HEK293 (cell line): ENCODE measurements around the gene PHYKPL.
A peak's percentile ranks its signal among the peaks of the same experiment; 100 is the strongest.

Experiments
- CTCF ChIA-PET: fragments of 350-600 bp; formaldehyde crosslinking; extraction: SDS; loops from one replicate; lab custom pipeline; 2021; ENCODE audit warnings: antibody characterized with exemption; lab: Yijun Ruan, JAX
- POLR2A ChIA-PET: fragments of 300-600 bp; formaldehyde crosslinking; extraction: SDS; loops from one replicate; lab custom pipeline; 2020; ENCODE audit warnings: antibody characterized with exemption, inconsistent platforms; lab: Yijun Ruan, JAX
- H3K27ac ChIP-seq: fragments of 200-500 bp; sonication (Bioruptor generic); 2 replicates; pipeline ENCODE4 v1.5.1; 2014; ENCODE audit warnings: low read depth, low read length, control low read depth, inconsistent platforms; ENCODE audit errors: extremely low read depth
- H3K36me3 ChIP-seq, 2 experiments: fragments of 200-500 bp in 1 of 2; sonication (Bioruptor generic) in 1 of 2; 1 replicate in 1 of 2; 2 replicates in 1 of 2; pipeline ENCODE4 v1.5.1; 2014 to 2017; ENCODE audit warnings: inconsistent platforms in 2 of 2, low read length in 2 of 2; ENCODE audit not compliant: control insufficient read depth in 2 of 2, insufficient read depth in 1 of 2
- H3K4me1 ChIP-seq: fragments of 200-500 bp; sonication (Bioruptor generic); 2 replicates; pipeline ENCODE4 v1.5.1; 2014; ENCODE audit warnings: mild to moderate bottlenecking, low read length, inconsistent platforms; ENCODE audit not compliant: control insufficient read depth, insufficient read depth
- H3K4me3 ChIP-seq: 2 replicates; pipeline ENCODE4 v1.5.1; 2011; ENCODE audit warnings: low read depth, mild to moderate bottlenecking, control low read depth, low read length, moderate library complexity
- H3K9me3 ChIP-seq: fragments of 200-500 bp; sonication (Bioruptor generic); 2 replicates; pipeline ENCODE4 v1.5.1; 2014; ENCODE audit warnings: low read depth, low read length, inconsistent platforms; ENCODE audit not compliant: control insufficient read depth, insufficient read depth
- BCL6B ChIP-seq: fragments of 450-650 bp; formaldehyde crosslinking; IDR thresholded peaks from 2 replicates; pipeline ENCODE4 v1.5.1; 2017; ENCODE audit warnings: missing biosample characterization, missing genetic modification characterization
- GLI4 ChIP-seq: fragments of 450-650 bp; formaldehyde crosslinking; IDR thresholded peaks from 2 replicates; pipeline ENCODE4 v1.5.1; 2016; ENCODE audit warnings: missing biosample characterization, missing genetic modification characterization
- HOXC10 ChIP-seq: sonication (generic); formaldehyde crosslinking; IDR thresholded peaks from 2 replicates; pipeline ENCODE4 v1.8.1; 2023; ENCODE audit warnings: mild to moderate bottlenecking, missing genetic modification reagents
- IKZF3 ChIP-seq: fragments of 450-650 bp; IDR thresholded peaks from 2 replicates; pipeline ENCODE4 v1.5.0; 2018; ENCODE audit warnings: missing biosample characterization, mild to moderate bottlenecking, missing genetic modification characterization, moderate library complexity
- KLF8 ChIP-seq: fragments of 450-650 bp; formaldehyde crosslinking; IDR thresholded peaks from 2 replicates; pipeline ENCODE4 v1.5.1; 2016; ENCODE audit warnings: missing biosample characterization, missing genetic modification characterization
- SALL2 ChIP-seq: fragments of 450-650 bp; formaldehyde crosslinking; IDR thresholded peaks from 2 replicates; pipeline ENCODE4 v1.5.0; 2017; ENCODE audit warnings: missing biosample characterization, mild to moderate bottlenecking, missing genetic modification characterization, borderline replicate concordance
- SCRT1 ChIP-seq: fragments of 450-650 bp; formaldehyde crosslinking; IDR thresholded peaks from 2 replicates; pipeline ENCODE4 v1.5.1; 2016; ENCODE audit warnings: missing biosample characterization, missing genetic modification characterization, borderline replicate concordance
- SCRT2 ChIP-seq: fragments of 450-650 bp; formaldehyde crosslinking; IDR thresholded peaks from 2 replicates; pipeline ENCODE4 v1.5.1; 2016; ENCODE audit warnings: missing biosample characterization, missing genetic modification characterization
- ZBTB26 ChIP-seq: fragments of 450-650 bp; formaldehyde crosslinking; optimal IDR thresholded peaks from 2 replicates; pipeline ENCODE3; 2016; ENCODE audit warnings: missing biosample characterization, mild to moderate bottlenecking, missing genetic modification characterization
- ZNF157 ChIP-seq: fragments of 450-650 bp; formaldehyde crosslinking; IDR thresholded peaks from 2 replicates; pipeline ENCODE4 v1.5.1; 2016; ENCODE audit warnings: missing biosample characterization, missing genetic modification characterization
- ZNF223 ChIP-seq: fragments of 450-650 bp; formaldehyde crosslinking; IDR thresholded peaks from 2 replicates; pipeline ENCODE4 v1.5.1; 2016; ENCODE audit warnings: missing biosample characterization, missing genetic modification characterization
- ZNF335 ChIP-seq: fragments of 450-650 bp; formaldehyde crosslinking; conservative IDR thresholded peaks from 2 replicates; pipeline ENCODE4 v1.5.1; 2016; ENCODE audit warnings: missing biosample characterization, missing genetic modification characterization
- ZNF513 ChIP-seq: fragments of 450-650 bp; IDR thresholded peaks from 2 replicates; pipeline ENCODE4 v1.5.1; 2018; ENCODE audit warnings: missing biosample characterization, missing genetic modification characterization
- ZNF555 ChIP-seq: fragments of 450-650 bp; formaldehyde crosslinking; conservative IDR thresholded peaks from 2 replicates; pipeline ENCODE4 v1.5.1; 2017; ENCODE audit warnings: missing biosample characterization, mild to moderate bottlenecking, missing genetic modification characterization, inconsistent platforms
- ZNF600 ChIP-seq: fragments of 450-650 bp; formaldehyde crosslinking; IDR thresholded peaks from 2 replicates; pipeline ENCODE4 v1.5.1; 2016; ENCODE audit warnings: missing biosample characterization, missing genetic modification characterization
- ZNF692 ChIP-seq: fragments of 450-650 bp; formaldehyde crosslinking; IDR thresholded peaks from 2 replicates; pipeline ENCODE4 v1.5.1; 2016; ENCODE audit warnings: missing biosample characterization, missing genetic modification characterization

Gene PHYKPL

GRCh38 chr5:178214160-178214803 is 18.3 kb downstream of the PHYKPL start:
- TF ChIP-seq ZNF335 (no peak), KLF8 (tag by site-specific recombination) (no peak), SCRT1 (peak; percentile 63; the same call in 1 of the 2 replicates), ZNF223 (tag by site-specific recombination) (no peak), SCRT2 (peak; percentile 85), ZBTB26 (tag by site-specific recombination) (no peak), SALL2 (tag by site-specific recombination) (no peak), ZNF692 (tag by site-specific recombination) (no peak), ZNF513 (tag by site-specific recombination) (no peak), ZNF600 (0 out of 2 replicates have a peak, but pooled peaks have one; percentile 48), ZNF555 (tag by site-specific recombination) (no peak)
- Histone ChIP-seq H3K36me3 (peaks cover 25 to 85% of the 10 kb centered on the region in 2 experiments), H3K27ac (no peak overlapping the region), H3K4me1 (no peaks in the 10 kb centered on the region), H3K9me3 (no peaks in the 10 kb centered on the region), H3K4me3 (no peak overlapping the region)
- ChIA-PET POLR2A (interaction anchor here (0.6 to 5.3 kb wide), 5 partner anchors 8 to 17 kb away, joined by 3 to 45 read pairs (median 4); partner anchors contain the start of genes HNRNPAB and PHYKPL), CTCF (no interaction called here)

- no peak overlapping the region for H3K27ac ChIP-seq
These were observed 18.9 kb downstream of the PHYKPL start for GRCh38 chr5:178213748-178214151.

GRCh38 chr5:178213003-178213461 is 19.6 kb downstream of the PHYKPL start:
- Histone ChIP-seq H3K27ac (peak overlapping the region; percentile 6; the same call in 1 of the 2 replicates), H3K4me1 (peaks cover 2% of the 10 kb centered on the region; the same call in 1 of the 2 replicates), H3K9me3 (no peaks in the 10 kb centered on the region), H3K4me3 (no peak overlapping the region), H3K36me3 (peaks cover 18 to 88% of the 10 kb centered on the region in 2 experiments)
- ChIA-PET POLR2A (interaction anchor here (2.3 to 5.3 kb wide), 2 partner anchors 9 to 19 kb away, joined by 9 to 45 read pairs; partner anchors contain the start of genes HNRNPAB and PHYKPL), CTCF (interaction anchor here (0.7 kb wide), 1 partner anchor 71 kb away, joined by 3 read pairs; no protein-coding TSS in a partner anchor)
- TF ChIP-seq ZNF157 (tag by site-specific recombination) = no peak
- TF ChIP-seq BCL6B (tag by site-specific recombination) = no peak
- TF ChIP-seq GLI4 (tag by site-specific recombination) = peak; percentile 77; the same call in 1 of the 2 replicates

More at GRCh38 chr5:178213748-178214151, 18.9 kb downstream of the PHYKPL start:
- Histone ChIP-seq H3K9me3 (no peaks in the 10 kb centered on the region), H3K4me3 (no peak overlapping the region), H3K4me1 (no peaks in the 10 kb centered on the region), H3K36me3 (peaks cover 20 to 88% of the 10 kb centered on the region in 2 experiments)
- ChIA-PET POLR2A (interaction anchor here (0.5 to 5.3 kb wide), 5 partner anchors 8 to 259 kb away, joined by 3 to 45 read pairs (median 4); partner anchors contain the start of genes HNRNPAB and PHYKPL), CTCF (interaction anchor here (0.7 kb wide), 1 partner anchor 70 kb away, joined by 3 read pairs; no protein-coding TSS in a partner anchor)
- TF ChIP-seq IKZF3 (tag by site-specific recombination) (peak; percentile 46; the same call in 1 of the 2 replicates), HOXC10 (CRISPR knock-in tag) (no peak)
